VCaP (cell line): Measurements from ENCODE around the gene AKAP6.

Experiments
- H3K27ac ChIP-seq: fragments of 450-650 bp; 2 replicates; pipeline ENCODE4 v1.5.1; 2017
- CTCF ChIP-seq: fragments of 450-650 bp; conservative IDR thresholded peaks from 2 replicates; pipeline ENCODE4 v1.5.1; 2017; ENCODE audit warnings: mild to moderate bottlenecking, moderate library complexity

The AKAP6 gene

DNA sequence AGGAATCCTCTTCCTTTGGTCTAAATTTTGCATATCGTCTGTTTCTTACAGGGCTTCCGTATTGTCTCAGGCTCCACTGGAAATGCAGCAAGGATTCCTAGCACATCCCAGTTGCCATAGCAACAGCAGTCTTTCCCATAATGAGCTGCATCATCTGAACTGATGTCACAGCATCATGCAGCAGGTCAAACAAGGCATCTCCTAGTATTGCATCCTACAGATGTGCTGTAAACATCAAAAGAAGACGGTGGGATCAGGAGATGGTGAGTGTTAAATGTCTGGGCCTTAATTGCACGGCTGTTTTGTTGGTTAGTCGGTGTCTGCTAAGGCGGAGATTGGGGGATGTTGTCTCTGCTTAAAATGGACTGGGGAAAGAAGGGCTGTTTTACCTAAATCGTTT lies at the start of gene AKAP6:
TSS of gene AKAP6 (plus strand) at position 153 of the 400 bp plus-strand sequence. CDS start 104,196 bp downstream, outside the sequence.
- no peak for TF ChIP-seq CTCF
- H3K27ac ChIP-seq = no peak within 1 kb of the TSS

GRCh38 chr14:32286602-32287001 lies 42.5 kb upstream of the AKAP6 start:
- no peak overlapping the region for H3K27ac ChIP-seq
- no peak for TF ChIP-seq CTCF

DNA sequence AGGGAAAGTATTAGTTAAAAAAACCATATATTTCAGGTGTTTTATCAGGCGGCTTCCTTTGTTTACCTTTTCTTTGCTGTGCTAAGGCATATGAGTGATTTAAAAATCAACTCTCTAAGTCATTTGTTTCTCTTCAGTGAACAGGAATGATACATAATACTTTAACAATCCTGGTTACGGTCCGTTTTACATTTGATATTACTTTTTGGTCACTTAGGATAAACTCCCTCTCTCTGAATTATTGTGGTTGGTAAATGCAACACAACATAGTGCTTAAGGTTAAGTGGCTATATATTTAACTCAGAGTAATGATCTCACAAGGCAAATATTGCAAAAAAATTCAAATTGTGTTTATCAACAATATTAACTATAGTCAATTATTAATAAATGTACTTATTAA lies 32.7 kb upstream of the AKAP6 start:
- no peak for TF ChIP-seq CTCF

DNA sequence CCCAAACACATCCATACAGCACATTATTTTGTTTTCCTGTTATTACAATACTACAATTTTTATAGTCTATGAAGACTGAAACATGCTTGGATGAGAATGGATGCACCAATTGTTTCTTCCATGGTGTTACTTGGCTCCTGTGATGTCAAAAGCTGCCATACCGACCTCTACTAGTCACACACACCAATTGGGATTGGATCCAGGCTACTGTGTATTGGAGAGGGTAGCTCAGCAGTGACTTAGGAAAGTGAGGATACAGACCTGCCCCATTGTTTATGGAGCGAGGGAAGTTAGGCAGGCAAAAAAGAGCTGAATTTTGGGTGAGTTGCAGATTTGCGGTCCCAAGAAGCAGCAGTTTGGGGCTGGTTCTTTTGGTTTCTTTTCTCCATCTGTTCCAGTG lies 30.8 kb upstream of the AKAP6 start:
- no peak overlapping the region for H3K27ac ChIP-seq
- no peak for TF ChIP-seq CTCF

More for the DNA sequence above, 32.7 kb upstream of the AKAP6 start:
- no peak overlapping the region for H3K27ac ChIP-seq

- no peak for TF ChIP-seq CTCF
- no peak overlapping the region for H3K27ac ChIP-seq
Observed at GRCh38 chr14:32300136-32300535, 29.0 kb upstream of the AKAP6 start.

DNA sequence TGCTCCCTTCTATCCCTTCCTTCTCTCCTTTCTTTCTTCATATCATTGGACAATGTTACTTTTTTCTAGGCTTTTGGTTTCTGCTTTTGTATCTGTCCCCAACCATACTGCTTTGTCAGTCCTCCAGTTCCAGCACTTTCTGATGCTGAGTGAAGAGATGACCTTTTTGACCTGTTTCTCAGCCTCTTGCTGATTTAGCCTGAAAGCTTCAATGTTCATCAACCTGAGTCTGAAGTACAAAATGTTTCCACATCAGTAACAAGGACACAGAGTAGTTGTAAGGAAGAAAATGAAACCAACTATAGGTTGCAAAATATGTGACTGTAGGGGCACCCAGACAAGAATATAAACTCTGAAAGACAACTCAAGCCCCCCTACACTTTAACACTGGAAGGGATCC lies 25.2 kb upstream of the AKAP6 start:
- no peak overlapping the region for H3K27ac ChIP-seq
- TF ChIP-seq CTCF = no peak

DNA sequence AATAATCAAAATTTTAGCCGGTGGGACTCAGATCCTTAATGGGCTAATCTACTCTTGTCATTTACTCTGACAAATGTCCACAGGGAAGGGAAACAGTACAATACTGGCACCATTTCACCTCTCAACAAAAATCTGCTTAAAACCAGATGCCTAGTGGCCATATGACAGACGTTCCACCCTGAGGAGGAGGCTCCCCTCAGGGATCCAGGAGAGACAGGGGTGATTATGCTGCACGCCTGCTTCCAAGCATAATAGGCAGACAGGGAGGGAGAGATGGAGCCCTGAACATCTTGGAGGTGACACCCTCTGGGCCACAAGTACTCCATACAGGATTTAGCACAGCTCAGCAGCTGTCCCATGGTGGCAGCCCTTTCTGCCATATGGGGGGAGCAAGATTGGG lies 24.8 kb upstream of the AKAP6 start:
- TF ChIP-seq CTCF = no peak
- no peak overlapping the region for H3K27ac ChIP-seq

DNA sequence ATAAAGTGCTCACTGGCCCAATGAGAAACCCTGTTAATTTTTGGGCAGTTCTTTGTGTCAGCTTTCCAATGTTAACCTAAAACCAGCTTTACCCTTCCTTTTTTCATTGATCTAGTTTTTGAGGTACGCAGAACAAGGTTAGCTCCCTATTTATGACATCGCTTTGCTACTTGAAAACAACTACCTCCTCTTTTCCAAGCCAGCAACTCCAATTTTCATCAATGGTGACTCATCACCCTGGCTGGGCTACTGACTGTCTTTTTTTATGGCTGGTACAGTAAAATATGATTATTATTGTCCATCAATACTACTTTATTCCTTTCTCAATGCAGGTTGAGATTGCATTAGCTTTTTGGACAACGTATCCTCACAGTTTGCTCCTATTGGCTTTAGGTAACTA lies 22.5 kb upstream of the AKAP6 start:
- H3K27ac ChIP-seq = no peak overlapping the region

More for the DNA sequence above, 22.5 kb upstream of the AKAP6 start:
- TF ChIP-seq CTCF = no peak
